GM23248 (cell line): ENCODE data around the gene PTPRN2. TPM values are rescaled to one million over a fixed set of nuclear protein-coding genes. Genes with fewer than 3 reads are reported as not detected.

Experiments used
- DNase-seq: peaks from one replicate; pipeline ENCODE4 v3.0.0-alpha.2; 2015
- H2AFZ ChIP-seq: fragments of 200-600 bp; sonication (generic); 2 replicates; pipeline ENCODE4 v1.6.1; 2016; ENCODE audit warnings: antibody characterized with exemption
- H3F3A ChIP-seq: fragments of 200-600 bp; sonication (generic); 2 replicates; pipeline ENCODE4 v1.6.1; 2016; ENCODE audit warnings: mild to moderate bottlenecking, antibody characterized with exemption, mixed run types; ENCODE audit not compliant: insufficient read depth
- H3K27ac ChIP-seq: fragments of 200-600 bp; sonication (generic); 2 replicates; pipeline ENCODE4 v1.5.1; 2016; ENCODE audit warnings: mild to moderate bottlenecking
- H3K27me3 ChIP-seq: fragments of 200-600 bp; sonication (generic); replicated peaks from 2 replicates; pipeline ENCODE4 v1.6.1; 2016; ENCODE audit warnings: mild to moderate bottlenecking; ENCODE audit not compliant: insufficient read depth
- H3K36me3 ChIP-seq: fragments of 200-600 bp; sonication (generic); 2 replicates; pipeline ENCODE4 v1.6.1; 2016; ENCODE audit warnings: low read depth, mild to moderate bottlenecking
- H3K4me1 ChIP-seq: fragments of 200-600 bp; sonication (generic); 2 replicates; pipeline ENCODE4 v1.6.1; 2016; ENCODE audit warnings: mild to moderate bottlenecking; ENCODE audit not compliant: insufficient read depth
- H3K4me2 ChIP-seq: fragments of 200-600 bp; sonication (generic); one replicate; pipeline ENCODE4 v1.6.1; 2016; ENCODE audit warnings: mild to moderate bottlenecking; ENCODE audit not compliant: unreplicated experiment
- H3K4me3 ChIP-seq: fragments of 200-600 bp; sonication (generic); 2 replicates; pipeline ENCODE4 v1.5.1; 2016; ENCODE audit warnings: mild to moderate bottlenecking
- H3K79me2 ChIP-seq: fragments of 200-600 bp; sonication (generic); 2 replicates; pipeline ENCODE4 v1.6.1; 2016; ENCODE audit warnings: mild to moderate bottlenecking; ENCODE audit not compliant: insufficient read depth
- H3K9ac ChIP-seq: fragments of 200-600 bp; sonication (generic); 2 replicates; pipeline ENCODE4 v1.6.1; 2016; ENCODE audit warnings: mild to moderate bottlenecking
- H3K9me2 ChIP-seq: fragments of 200-600 bp; sonication (generic); 2 replicates; pipeline ENCODE4 v1.6.1; 2016; ENCODE audit warnings: mixed run types, mild to moderate bottlenecking, moderate library complexity; ENCODE audit not compliant: insufficient read depth
- H3K9me3 ChIP-seq: fragments of 200-600 bp; sonication (generic); one replicate; pipeline ENCODE4 v1.6.1; 2017; ENCODE audit warnings: low read depth
- H4K20me1 ChIP-seq: fragments of 200-600 bp; sonication (generic); 2 replicates; pipeline ENCODE4 v1.6.0; 2016; ENCODE audit not compliant: insufficient read depth
- EZH2 ChIP-seq: fragments of 200-600 bp; sonication (generic); IDR thresholded peaks from 2 replicates; pipeline ENCODE4 v1.6.1; 2018; ENCODE audit warnings: antibody characterized with exemption, mild to moderate bottlenecking; ENCODE audit not compliant: insufficient read depth, poor library complexity, severe bottlenecking
- EZH2phosphoT487 ChIP-seq: fragments of 200-600 bp; sonication (generic); IDR thresholded peaks from 2 replicates; pipeline ENCODE4 v1.6.1; 2018; ENCODE audit warnings: antibody characterized with exemption, moderate library complexity, mild to moderate bottlenecking, low read depth; ENCODE audit not compliant: insufficient read depth
- WGBS, 2 experiments: methylation state at CpG; one replicate each; pipeline ENCODE4 v1.1.6; 2015 to 2017; ENCODE audit warnings: low lambda C conversion rate in 2 of 2, low coverage in 1 of 2; ENCODE audit errors: missing lambda C conversion rate in 2 of 2; 5-methylcytosine and 5-hydroxymethylcytosine counted together
- in situ Hi-C: fragments of 300-500 bp; cut with MboI; formaldehyde crosslinking; loops from 2 replicates; pipeline ENCODE4 v1.15.0; 2020
- polyA plus RNA-seq: library from polyadenylated mRNA; unstranded; fragments of >200 nt; fragmentation: Nextera tagmentation; extraction: Ambion mirVana; gene quantifications from 2 replicates; pipeline ENCODE4 v1.2.1, GENCODE V29; 2016
- total RNA-seq: library from RNA; depleted of rRNA; stranded (reverse); fragments of >200 nt; shearing (Covaris generic); gene quantifications from 2 replicates; pipeline ENCODE4 v1.2.3, GENCODE V29; 2014

PTPRN2 gene
- total and polyA plus RNA-seq, 2 experiments from 2014 or later: 0.13 TPM; not detected in 1

GRCh38 chr7:157745721-157746709 lies 841.6 kb downstream of the PTPRN2 start:
- Histone ChIP-seq H3K9me3 (no peaks in the 10 kb centered on the region), H3K36me3 (no peaks in the 10 kb centered on the region), H4K20me1 (no peaks in the 10 kb centered on the region), H3K4me2 (no peak overlapping the region), H3K9me2 (no peaks in the 10 kb centered on the region), H3K27me3 (no peaks in the 10 kb centered on the region), H3F3A (no peaks in the 10 kb centered on the region), H3K4me1 (no peaks in the 10 kb centered on the region), H2AFZ (no peak overlapping the region), H3K27ac (no peak overlapping the region), H3K9ac (no peak overlapping the region), H3K79me2 (no peaks in the 10 kb centered on the region), H3K4me3 (no peak overlapping the region)
- WGBS, 2 experiments: 42 to 45% methylated on average over 23 to 25 of the region's 25 CpGs
- in situ Hi-C loops: no loop called here
- DNase-seq: no peak
- TF ChIP-seq EZH2: no peak
- no peak for TF ChIP-seq EZH2phosphoT487

- TF ChIP-seq EZH2phosphoT487: no peak
- Histone ChIP-seq H3K27me3 (no peaks in the 10 kb centered on the region), H3K79me2 (no peaks in the 10 kb centered on the region), H3K4me3 (no peak overlapping the region), H3K27ac (no peak overlapping the region), H3K9me2 (no peaks in the 10 kb centered on the region), H3K36me3 (no peaks in the 10 kb centered on the region), H3K4me1 (no peaks in the 10 kb centered on the region), H3K9ac (no peak overlapping the region), H3K9me3 (no peaks in the 10 kb centered on the region), H3K4me2 (no peak overlapping the region), H4K20me1 (no peaks in the 10 kb centered on the region), H3F3A (no peaks in the 10 kb centered on the region), H2AFZ (no peak overlapping the region)
- in situ Hi-C loops: no loop called here
- 39% methylated on average over 24 of the region's 24 CpGs for WGBS, 2 experiments
- DNase-seq: no peak
Observed at GRCh38 chr7:157744786-157745601, 842.6 kb downstream of the PTPRN2 start.

GRCh38 chr7:157743781-157744525 lies 843.7 kb downstream of the PTPRN2 start:
- H4K20me1 ChIP-seq: no peaks in the 10 kb centered on the region
- no peaks in the 10 kb centered on the region for H3K27me3 ChIP-seq
- no peak for DNase-seq
- no peaks in the 10 kb centered on the region for H3K36me3 ChIP-seq
- H3K9me2 ChIP-seq: no peaks in the 10 kb centered on the region
- H3K4me1 ChIP-seq: no peaks in the 10 kb centered on the region
- no peak for TF ChIP-seq EZH2phosphoT487
- H3K27ac ChIP-seq: no peak overlapping the region
- in situ Hi-C loops: no loop called here
- no peak overlapping the region for H2AFZ ChIP-seq
- H3K4me2 ChIP-seq: no peak overlapping the region
- no peak overlapping the region for H3K9ac ChIP-seq
- WGBS, 2 experiments: 35 to 40% methylated on average over 28 to 29 of the region's 29 CpGs
- no peaks in the 10 kb centered on the region for H3K9me3 ChIP-seq
- H3K4me3 ChIP-seq: no peak overlapping the region
- H3F3A ChIP-seq: no peaks in the 10 kb centered on the region
- H3K79me2 ChIP-seq: no peaks in the 10 kb centered on the region

- no peak overlapping the region for H3K9ac ChIP-seq
- no peak overlapping the region for H3K4me2 ChIP-seq
- no peak overlapping the region for H3K27ac ChIP-seq
- in situ Hi-C loops: no loop called here
- H3K4me1 ChIP-seq: no peaks in the 10 kb centered on the region
- no peaks in the 10 kb centered on the region for H3K27me3 ChIP-seq
- H3K9me2 ChIP-seq: no peaks in the 10 kb centered on the region
- H2AFZ ChIP-seq: no peak overlapping the region
- no peaks in the 10 kb centered on the region for H3K9me3 ChIP-seq
- H3K36me3 ChIP-seq: no peaks in the 10 kb centered on the region
- no peaks in the 10 kb centered on the region for H3K79me2 ChIP-seq
- no peak for DNase-seq
- no peak overlapping the region for H3K4me3 ChIP-seq
- WGBS, 2 experiments: 46 to 49% methylated on average over 24 of the region's 24 CpGs
- no peaks in the 10 kb centered on the region for H3F3A ChIP-seq
- TF ChIP-seq EZH2: no peak
- TF ChIP-seq EZH2phosphoT487: no peak
- no peaks in the 10 kb centered on the region for H4K20me1 ChIP-seq
Observed at GRCh38 chr7:157740251-157740798, 847.3 kb downstream of the PTPRN2 start.
